Right lobe of liver (tissue), 6 donors: ENCODE measurements around the gene SFN. TPM values are rescaled to one million over a fixed set of nuclear protein-coding genes. Genes with fewer than 3 reads are reported as not detected.

ENCODE experiments used
- ATAC-seq, 4 donors: fragments of 200-7000 bp; cut with Tn5 transposase; one replicate each; pipeline ENCODE4 v1.9.1; 2020; ENCODE audit warnings: mild to moderate bottlenecking in 4 of 4, moderate library complexity in 4 of 4
- DNase-seq, 3 donors: peaks; one replicate each; pipeline ENCODE4 v3.0.0-alpha.2; 2020
- H3K27ac ChIP-seq, 3 donors: fragments of 200-600 bp; one replicate each; pipeline ENCODE4 v1.8.0; 2022
- H3K27me3 ChIP-seq, 2 donors: fragments of 200-600 bp; one replicate each; pipeline ENCODE4 v1.8.0; 2022
- H3K36me3 ChIP-seq, 4 donors: fragments of 200-600 bp; sonication (generic) in 1 of 4; one replicate each; pipeline versions ENCODE4 v1.5.1 to v1.8.0; 2017 to 2022; ENCODE audit warnings: control low read depth in 1 of 4
- H3K4me1 ChIP-seq, 4 donors: fragments of 200-600 bp; sonication (generic) in 1 of 4; one replicate each; pipeline versions ENCODE4 v1.5.1 to v1.8.0; 2017 to 2022; ENCODE audit warnings: control low read depth in 1 of 4
- H3K4me3 ChIP-seq, 3 donors: fragments of 200-600 bp; one replicate each; pipeline ENCODE4 v1.8.0; 2022
- H3K9me3 ChIP-seq, 4 donors: fragments of 200-600 bp; sonication (generic) in 1 of 4; one replicate each; pipeline versions ENCODE4 v1.5.1 to v1.8.0; 2017 to 2022; ENCODE audit warnings: control low read depth in 1 of 4
- CTCF ChIP-seq, 4 donors: fragments of 200-600 bp in 3 of 4; fragments of 450-650 bp in 1 of 4; IDR thresholded peaks; one replicate each; pipeline versions ENCODE4 v1.5.1 to v1.8.0; 2016 to 2022; ENCODE audit warnings: antibody characterized with exemption in 4 of 4, mild to moderate bottlenecking in 2 of 4
- POLR2A ChIP-seq: fragments of 450-650 bp; IDR thresholded peaks from one replicate; pipeline ENCODE4 v1.6.1; 2017; ENCODE audit warnings: antibody characterized with exemption, mild to moderate bottlenecking
- WGBS: methylation state at CpG from one replicate; pipeline ENCODE4 v1.1.6; 2018; ENCODE audit warnings: low coverage, low lambda C conversion rate; ENCODE audit not compliant: insufficient coverage; ENCODE audit errors: missing lambda C conversion rate; 5-methylcytosine and 5-hydroxymethylcytosine counted together
- intact Hi-C, 2 donors: fragments of 100-400 bp; cut with DNase I; formaldehyde crosslinking; loops; one replicate each; pipeline versions ENCODE4 v1.11.2 to v1.14.1; 2022
- total RNA-seq, 6 experiments: library from RNA; depleted of rRNA in 2 of 6; stranded (reverse); fragments of >200 nt in 2 of 6; fragmentation: NEBNext Ultra II Directional in 3 of 6; extraction: Animal tissue kit (Norgen Biotek cat#: 25700) in 3 of 6; gene quantifications; one replicate each; pipeline versions ENCODE4 v1.1.0 to v1.2.4, GENCODE V29; 2016 to 2023
- donor health status: DM: no; HTN: yes; CAD: no.
- donor health status: DM: no; HTN: no; CAD: no.
- donor health status: DM: no; HTN: no; CAD: no.
- donor health status: DM: no; HTN: yes; CAD: no.
- donor health status: DM: no; HTN: yes; CAD: no.

Gene SFN
- total RNA-seq, 6 experiments from 2014 or later, result 2.2 to 2.5 (median 2.5) TPM; not detected in 3

GRCh38 chr1:26900815-26901511 lies 38.0 kb downstream of the SFN start:
- no peak for ATAC-seq
- intact Hi-C loops, result no loop called here
- Histone ChIP-seq H3K9me3 (no peaks in the 10 kb centered on the region), H3K4me1 (peaks cover 0 to 25% (median 6%) of the 10 kb centered on the region in 4 donors), H3K36me3 (peaks cover 0 to 11% (median 4%) of the 10 kb centered on the region in 4 donors), H3K27ac (peak overlapping the region; percentile 41 to 72 (median 64)), H3K4me3 (peak overlapping the region; percentile 77 to 82 (median 81)), H3K27me3 (no peaks in the 10 kb centered on the region)
- no peak for TF ChIP-seq CTCF (IDR thresholded peaks at IDR 0.05)
- no peak for TF ChIP-seq POLR2A
- WGBS, result 47% methylated on average over 10 of the region's 18 CpGs
- DNase-seq, result peak in 1 of 3 donors; percentile 22

GRCh38 chr1:26907071-26907917 lies 44.3 kb downstream of the SFN start:
- Histone ChIP-seq H3K4me3 (no peak overlapping the region), H3K4me1 (peaks cover 0 to 29% (median 7%) of the 10 kb centered on the region in 4 donors), H3K36me3 (peaks cover 0 to 17% (median 8%) of the 10 kb centered on the region in 4 donors), H3K9me3 (no peaks in the 10 kb centered on the region), H3K27me3 (no peaks in the 10 kb centered on the region), H3K27ac (peak overlapping the region in 1 of 3 donors; percentile 46)
- DNase-seq (peak in 2 of 3 donors; percentile 52 to 76), ATAC-seq (peak; percentile 9 to 74 (median 40))
- no peak for TF ChIP-seq POLR2A
- TF ChIP-seq CTCF (IDR thresholded peaks at IDR 0.05), result no peak
- WGBS, result 54% methylated on average over 4 of the region's 6 CpGs
- intact Hi-C loops, result no loop called here

GRCh38 chr1:26909951-26910342 lies 47.0 kb downstream of the SFN start:
- no peaks in the 10 kb centered on the region for H3K9me3 ChIP-seq
- peaks cover 0 to 26% (median 7%) of the 10 kb centered on the region in 4 donors for H3K4me1 ChIP-seq
- H3K36me3 ChIP-seq, result peaks cover 0 to 18% (median 8%) of the 10 kb centered on the region in 4 donors
- DNase-seq (no peak), ATAC-seq (no peak)
- peak overlapping the region in 1 of 3 donors; percentile 82 for H3K27ac ChIP-seq
- TF ChIP-seq POLR2A (no peak), CTCF (IDR thresholded peaks at IDR 0.05) (no peak)
- intact Hi-C loops, result no loop called here
- H3K4me3 ChIP-seq, result no peak overlapping the region
- WGBS, result 14% methylated on average over 1 of the region's 3 CpGs
- no peaks in the 10 kb centered on the region for H3K27me3 ChIP-seq

- WGBS, result 23% methylated on average over 4 of the region's 4 CpGs
- peak; percentile 0 to 42 (median 10) for ATAC-seq
- Histone ChIP-seq H3K27me3 (no peaks in the 10 kb centered on the region), H3K36me3 (peaks cover 0 to 18% (median 8%) of the 10 kb centered on the region in 4 donors), H3K4me3 (peak overlapping the region in 2 of 3 donors; percentile 80 to 87), H3K4me1 (peaks cover 0 to 32% (median 10%) of the 10 kb centered on the region in 4 donors), H3K9me3 (no peaks in the 10 kb centered on the region), H3K27ac (peak overlapping the region in 1 of 3 donors; percentile 82)
- peak in 2 of 3 donors; percentile 47 to 66 for DNase-seq
- intact Hi-C loops, result no loop called here
- TF ChIP-seq POLR2A (peak; percentile 18), CTCF (IDR thresholded peaks at IDR 0.05) (no peak)
Observed at GRCh38 chr1:26910343-26911160, 47.6 kb downstream of the SFN start.
